ENCODE results near the gene MYEOV.

MYEOV gene

DNA sequence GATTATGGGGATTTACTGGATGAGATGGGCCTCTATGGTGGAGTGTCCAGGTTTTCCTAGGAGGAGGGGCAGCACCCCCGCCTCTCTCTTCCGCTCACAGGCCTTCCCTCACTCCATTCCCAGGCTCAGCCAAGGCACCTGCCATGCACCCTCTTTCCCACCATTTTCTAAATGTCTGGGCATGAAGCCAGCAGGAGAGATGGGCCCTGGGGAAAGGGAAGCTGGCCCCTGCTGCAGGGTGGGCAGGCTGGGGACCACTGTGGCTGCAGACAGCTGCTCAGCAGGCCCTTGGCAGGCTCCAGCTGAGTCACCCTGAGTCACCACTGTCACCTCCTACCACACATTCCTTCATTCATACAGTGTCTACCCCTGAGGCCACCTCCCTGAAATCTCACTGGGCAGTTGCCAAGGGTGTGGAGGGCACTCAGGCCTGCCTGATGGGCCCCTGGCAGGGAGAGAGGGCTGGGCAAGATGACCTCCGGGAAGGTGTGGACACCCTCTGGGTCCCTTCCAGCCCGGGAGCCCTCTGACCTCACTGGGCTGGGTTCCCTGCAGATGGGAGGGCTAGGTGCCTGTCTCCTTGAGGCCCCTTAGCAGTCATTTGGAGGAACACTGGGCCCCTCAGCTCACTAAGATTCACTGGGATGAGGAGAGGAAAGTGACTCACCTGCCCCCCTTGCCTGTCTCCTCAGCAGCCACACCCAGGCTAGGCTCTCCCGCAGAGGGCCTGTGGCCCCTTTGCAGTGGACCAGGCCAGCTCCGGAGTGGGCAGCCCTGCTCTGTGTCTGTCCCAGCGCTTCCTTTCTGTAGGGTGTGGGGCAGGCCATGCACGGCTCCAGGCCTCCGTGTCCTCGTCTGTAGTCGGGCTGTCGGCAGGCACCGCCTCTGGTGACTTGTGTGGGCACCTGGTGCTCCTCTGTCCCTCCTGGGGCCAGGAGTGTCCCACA is 7.8 kb downstream of the MYEOV start:
- no peak for DNase-seq (ENCODE audit: low read depth, low spot score)

GRCh38 chr11:69302447-69303020 is 8.6 kb downstream of the MYEOV start:
- DNase-seq (ENCODE audit: low read depth, low spot score) = no peak

DNA sequence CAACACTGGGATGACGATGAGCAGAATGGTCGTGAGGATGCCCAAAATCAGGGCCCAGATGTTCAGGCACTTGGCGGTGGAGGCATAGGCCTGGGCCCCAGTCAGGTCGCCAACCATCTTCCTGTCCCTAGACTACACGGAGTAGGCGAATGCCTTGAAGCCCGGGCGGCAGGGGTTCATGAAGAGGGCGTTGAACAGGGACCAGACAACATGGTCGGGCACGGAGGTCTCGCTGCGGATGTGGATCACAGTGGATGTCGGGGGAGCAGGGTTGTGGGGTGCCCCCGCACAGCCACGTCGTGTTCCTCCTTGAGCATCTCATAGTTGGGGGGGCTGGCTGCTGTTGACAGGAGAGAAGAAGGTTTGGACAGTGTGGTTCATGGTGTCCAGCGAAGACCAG is 9.5 kb downstream of the MYEOV start:
- no peak for DNase-seq (ENCODE audit: low read depth, low spot score)

DNA sequence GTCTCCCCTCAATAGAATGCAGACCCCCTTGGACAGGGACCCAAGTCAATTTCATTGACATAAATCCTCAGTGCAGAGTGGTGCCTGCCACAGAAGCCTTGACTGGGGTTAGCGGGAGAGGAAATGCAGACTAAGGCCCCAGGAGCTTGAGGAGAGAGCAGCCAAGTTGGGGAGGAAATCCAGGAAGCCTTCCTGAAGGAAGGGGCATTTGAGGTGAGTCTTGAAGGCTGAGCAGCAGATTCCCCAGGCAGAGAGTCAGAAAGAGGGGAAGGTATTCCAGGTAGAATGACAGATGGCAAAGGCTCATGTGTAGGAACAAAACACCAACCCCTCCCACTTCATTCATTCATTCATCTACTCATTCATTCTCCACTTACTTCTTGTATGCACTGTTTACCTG is 10.3 kb downstream of the MYEOV start:
- DNase-seq (ENCODE audit: low read depth, low spot score) = no peak

DNA sequence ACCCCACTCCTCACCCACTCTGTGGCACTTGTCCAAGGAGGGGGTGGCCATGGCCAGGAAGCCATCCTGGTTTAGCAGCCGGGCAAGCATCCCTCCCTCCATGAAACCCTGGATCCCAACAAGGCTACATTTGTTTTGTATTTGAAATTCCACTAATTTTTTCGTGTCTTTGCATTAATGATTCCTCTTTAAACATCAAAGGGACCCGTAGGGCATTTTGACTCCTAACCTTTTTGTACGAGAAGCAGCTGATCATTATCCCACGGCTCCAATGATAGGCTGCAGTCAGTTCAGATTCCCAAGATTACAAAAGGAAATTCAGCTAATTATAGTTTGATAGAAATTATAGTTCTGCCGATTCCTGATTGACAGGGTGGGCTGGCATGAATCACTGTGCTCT is 10.7 kb downstream of the MYEOV start:
- DNase-seq (ENCODE audit: low read depth, low spot score) = no peak

- no peak for DNase-seq (ENCODE audit: low read depth, low spot score)
Observed at GRCh38 chr11:69305885-69306540, 12.1 kb downstream of the MYEOV start.

DNA sequence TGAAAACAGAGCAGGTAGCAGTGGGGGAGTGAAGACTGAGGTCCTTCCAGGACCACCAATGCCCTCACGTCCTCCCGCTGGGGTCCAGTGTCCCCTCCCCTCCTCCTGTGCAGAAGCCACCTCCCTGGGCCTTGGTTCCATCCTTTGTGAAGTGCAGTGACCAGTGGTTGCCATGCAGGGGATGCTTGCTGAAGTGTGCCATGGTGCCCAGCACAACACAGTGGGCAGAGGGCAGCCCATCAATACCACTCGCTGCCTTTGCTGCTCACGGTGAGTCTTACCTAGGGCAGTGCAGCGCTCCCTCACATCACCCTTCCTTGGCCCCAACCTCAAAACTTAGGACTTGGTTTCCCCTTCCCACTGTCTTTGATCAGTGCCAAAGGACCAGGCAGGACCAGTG is 12.9 kb downstream of the MYEOV start:
- DNase-seq (ENCODE audit: low read depth, low spot score) = no peak

GRCh38 chr11:69307421-69307820 is 13.5 kb downstream of the MYEOV start:
- DNase-seq (ENCODE audit: low read depth, low spot score) = no peak

- DNase-seq (ENCODE audit: low read depth, low spot score) = no peak
Observed at GRCh38 chr11:69307871-69308431, 14.0 kb downstream of the MYEOV start.

- DNase-seq (ENCODE audit: low read depth, low spot score) = no peak
Observed at GRCh38 chr11:69308491-69308911, 14.5 kb downstream of the MYEOV start.

GRCh38 chr11:69308936-69309615 is 15.1 kb downstream of the MYEOV start:
- DNase-seq (ENCODE audit: low read depth, low spot score) = no peak

GRCh38 chr11:69309631-69310280 is 15.8 kb downstream of the MYEOV start:
- no peak for DNase-seq (ENCODE audit: low read depth, low spot score)

GRCh38 chr11:69310351-69310750 is 16.4 kb downstream of the MYEOV start:
- no peak for DNase-seq (ENCODE audit: low read depth, low spot score)

- no peak for DNase-seq (ENCODE audit: low read depth, low spot score)
Observed at GRCh38 chr11:69310934-69311766, 17.2 kb downstream of the MYEOV start.

GRCh38 chr11:69311767-69312385 is 17.9 kb downstream of the MYEOV start:
- DNase-seq (ENCODE audit: low read depth, low spot score) = no peak

DNA sequence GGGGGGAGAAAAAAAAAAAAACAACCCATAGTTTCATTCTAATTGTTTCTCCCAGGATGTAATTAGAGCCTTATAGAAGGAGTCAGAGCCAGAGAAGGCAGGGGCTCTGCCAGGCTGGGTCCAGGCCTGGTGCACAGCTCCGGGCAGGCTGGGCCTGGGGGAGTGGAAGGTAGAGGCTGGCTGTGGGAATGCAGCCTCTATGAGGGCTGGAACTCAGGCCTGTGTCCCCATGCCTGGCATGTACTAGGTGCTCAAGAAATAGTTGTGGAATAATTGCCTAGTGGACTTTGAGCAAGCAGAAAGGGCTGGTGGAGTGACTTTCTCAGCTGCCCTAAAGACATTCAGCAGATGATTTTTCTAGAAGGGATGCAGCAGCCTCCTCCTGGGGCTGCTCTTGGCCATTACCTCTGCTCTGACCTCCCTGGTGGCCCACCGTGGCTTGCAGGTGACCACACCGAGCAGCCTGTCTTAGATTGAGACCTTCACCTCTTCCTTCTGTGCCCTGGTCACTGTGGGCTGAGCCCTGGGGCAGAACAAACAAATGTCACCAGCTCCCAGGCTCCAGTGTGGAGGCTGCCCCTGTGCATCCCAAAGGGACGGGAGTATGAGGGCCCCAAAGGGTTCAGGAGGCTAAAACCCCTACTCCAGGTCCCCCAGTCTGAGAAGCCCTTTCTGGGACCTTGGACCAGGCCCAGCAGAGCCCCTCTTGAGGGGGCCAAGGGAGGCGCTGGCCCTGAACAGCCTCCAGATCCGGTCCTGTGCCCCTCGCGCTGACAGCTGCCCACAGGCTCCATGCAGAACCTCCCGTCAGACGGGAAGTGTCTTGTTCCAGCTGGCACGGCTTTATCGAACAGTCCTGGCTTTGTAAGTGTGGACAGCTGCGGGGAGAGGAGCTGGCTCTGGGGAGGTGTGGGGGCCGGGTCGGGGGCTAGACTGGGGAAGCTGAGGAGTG is 18.8 kb downstream of the MYEOV start:
- DNase-seq (ENCODE audit: low read depth, low spot score) = no peak

DNA sequence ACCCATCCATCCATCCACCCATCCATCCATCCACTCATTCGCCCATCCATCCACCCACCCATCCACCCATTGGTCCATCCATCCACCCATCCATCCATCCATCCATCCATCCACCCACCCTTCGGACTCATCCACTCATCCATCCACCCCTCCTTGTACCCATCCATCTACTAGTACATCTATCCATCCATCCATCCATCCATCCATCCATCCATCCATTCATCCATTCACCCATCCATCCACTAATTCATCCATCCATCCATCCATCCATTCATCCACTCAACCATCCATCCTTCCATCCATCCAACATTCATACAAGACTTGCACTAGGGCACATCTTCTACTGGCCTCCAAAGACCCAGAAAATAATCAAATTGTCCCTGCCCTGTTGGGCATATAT is 20.0 kb downstream of the MYEOV start:
- no peak for DNase-seq (ENCODE audit: low read depth, low spot score)

DNA sequence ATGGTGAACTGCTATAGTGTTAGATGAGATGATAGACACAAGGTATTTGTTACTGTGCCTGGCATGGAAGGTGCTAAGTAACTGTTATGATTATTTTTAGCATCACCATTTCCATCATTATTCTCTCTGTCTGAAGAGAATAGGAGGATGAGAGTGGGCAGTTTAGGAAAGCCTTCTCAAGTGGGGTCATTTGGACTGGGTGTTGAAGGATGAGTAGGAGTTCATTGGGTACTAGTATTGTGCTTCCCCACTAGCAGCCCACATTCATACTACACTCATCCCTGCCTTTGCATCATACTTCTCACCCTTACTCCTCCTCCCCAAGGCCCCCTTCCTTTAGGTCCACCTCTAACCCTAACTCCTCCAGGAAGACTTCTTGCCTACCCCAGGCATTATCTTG is 20.6 kb downstream of the MYEOV start:
- DNase-seq (ENCODE audit: low read depth, low spot score) = no peak

DNA sequence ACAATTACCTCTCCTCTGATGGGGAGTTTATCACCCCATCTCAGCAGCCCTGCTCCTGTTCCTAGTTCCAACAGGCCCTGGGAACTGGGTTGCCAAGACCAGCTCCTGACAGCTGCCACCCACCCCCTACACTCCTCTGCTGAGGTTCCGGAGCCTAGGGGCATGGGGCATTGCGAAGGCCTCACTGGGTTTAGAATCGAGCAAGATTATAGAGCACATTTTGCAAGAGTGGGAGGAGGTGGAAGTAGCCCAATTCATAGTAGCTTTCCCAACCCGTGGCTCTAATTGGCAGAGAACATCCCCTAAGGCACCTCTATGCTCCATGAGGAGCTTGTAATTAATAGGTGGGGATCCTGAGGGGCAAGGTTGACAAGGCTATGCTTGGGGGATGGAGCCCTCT is 23.0 kb downstream of the MYEOV start:
- no peak for DNase-seq (ENCODE audit: low read depth, low spot score)

All from brain pericyte (primary cell).